Memory B cell (primary cell): ENCODE data around the gene SLC25A21.

ENCODE experiments used
- ATAC-seq: fragments of 150-1000 bp; cut with Tn5 transposase; 2 replicates; pipeline ENCODE4 v1.10.0; 2021; ENCODE audit warnings: low read depth, mild to moderate bottlenecking, moderate library complexity
- DNase-seq, 2 donors: peaks; one replicate each; pipeline ENCODE4 v3.0.0; 2022; ENCODE audit warnings: low spot score in 2 of 2
- H3K27ac Mint-ChIP-seq: one replicate; pipeline ENCODE4 v1.8.0; 2022; ENCODE audit warnings: mild to moderate bottlenecking, moderate library complexity, mixed read lengths
- H3K27me3 Mint-ChIP-seq: one replicate; pipeline ENCODE4 v1.8.0; 2022; ENCODE audit warnings: mixed read lengths
- H3K36me3 Mint-ChIP-seq: one replicate; pipeline ENCODE4 v1.8.0; 2022; ENCODE audit warnings: mild to moderate bottlenecking, mixed read lengths
- H3K4me1 Mint-ChIP-seq: one replicate; pipeline ENCODE4 v1.8.0; 2022; ENCODE audit warnings: mixed read lengths
- H3K4me3 Mint-ChIP-seq: one replicate; pipeline ENCODE4 v1.8.0; 2022; ENCODE audit warnings: mild to moderate bottlenecking, moderate library complexity, mixed read lengths
- H3K9me3 Mint-ChIP-seq: one replicate; pipeline ENCODE4 v1.8.0; 2022; ENCODE audit warnings: mixed read lengths

SLC25A21 gene

DNA sequence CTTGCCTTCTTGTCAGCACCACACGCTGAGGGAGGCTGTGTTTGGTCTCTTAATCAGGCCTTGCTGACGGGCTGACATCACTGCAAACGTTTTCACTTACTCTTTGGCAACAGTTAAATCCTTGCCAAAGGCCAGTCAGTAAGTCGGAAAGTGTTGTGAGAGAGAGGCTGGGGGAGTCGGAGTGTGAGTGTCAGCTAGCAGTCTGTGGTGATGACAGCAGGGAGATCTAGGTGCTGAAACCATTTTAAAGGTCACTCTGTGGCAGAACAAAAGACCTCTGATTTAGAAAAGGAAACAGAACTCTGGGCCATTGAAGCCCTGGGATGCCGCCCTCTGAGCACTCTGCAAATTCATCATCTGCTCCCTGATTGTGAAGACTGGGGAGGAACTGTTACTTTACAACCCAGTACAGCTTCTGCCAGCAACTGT is 367.3 kb downstream of the SLC25A21 start:
- Mint-ChIP-seq H3K4me3 (no peak overlapping the region), H3K4me1 (no peaks in the 10 kb centered on the region), H3K27ac (no peak overlapping the region), H3K9me3 (no peaks in the 10 kb centered on the region), H3K36me3 (no peaks in the 10 kb centered on the region), H3K27me3 (no peaks in the 10 kb centered on the region)
- ATAC-seq (no peak), DNase-seq (no peak)

DNA sequence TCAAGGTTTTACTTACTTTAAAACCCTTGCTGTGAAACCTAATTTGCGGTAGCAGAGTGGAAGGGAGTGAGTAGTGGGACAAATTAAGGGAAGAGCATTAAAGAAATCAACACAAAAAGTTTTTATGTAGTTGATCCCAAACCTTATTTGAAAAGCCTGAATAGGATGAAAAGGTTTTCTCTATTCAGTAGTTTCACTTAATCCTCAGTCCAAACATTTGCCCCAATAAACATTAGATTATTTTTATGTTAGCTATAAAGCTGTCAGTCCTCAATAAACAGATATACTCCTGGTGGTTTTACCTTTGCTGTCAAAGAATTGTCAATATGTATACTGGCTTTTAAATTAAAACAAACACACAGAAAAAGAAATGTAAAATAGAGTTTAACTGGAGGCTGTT is 374.8 kb downstream of the SLC25A21 start:
- Mint-ChIP-seq H3K27me3 (no peaks in the 10 kb centered on the region), H3K4me3 (no peak overlapping the region), H3K36me3 (no peaks in the 10 kb centered on the region), H3K27ac (no peak overlapping the region), H3K4me1 (no peaks in the 10 kb centered on the region), H3K9me3 (no peaks in the 10 kb centered on the region)
- ATAC-seq: no peak
- DNase-seq: no peak

DNA sequence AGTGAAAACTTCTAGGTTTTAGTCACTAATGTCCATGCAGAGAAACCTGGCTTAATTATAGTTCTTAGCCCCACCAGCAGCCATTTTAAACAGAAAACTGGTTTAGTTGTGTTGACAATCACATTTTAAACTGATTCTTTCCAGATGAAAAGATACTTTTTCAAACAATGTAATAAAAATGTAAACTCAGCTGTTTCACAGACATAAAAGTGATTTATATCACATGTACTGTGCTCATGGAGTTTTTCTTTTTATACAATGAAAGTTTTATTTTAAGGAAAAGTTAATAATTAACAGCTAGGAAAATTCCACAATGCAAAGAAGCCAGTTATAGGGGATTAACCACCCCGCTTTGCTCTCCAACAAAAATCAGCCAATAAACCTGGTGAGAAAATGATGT is 381.0 kb downstream of the SLC25A21 start:
- Mint-ChIP-seq H3K36me3 (no peaks in the 10 kb centered on the region), H3K4me3 (no peak overlapping the region), H3K27ac (no peak overlapping the region), H3K27me3 (no peaks in the 10 kb centered on the region), H3K4me1 (no peaks in the 10 kb centered on the region), H3K9me3 (no peaks in the 10 kb centered on the region)
- DNase-seq (no peak), ATAC-seq (no peak)

DNA sequence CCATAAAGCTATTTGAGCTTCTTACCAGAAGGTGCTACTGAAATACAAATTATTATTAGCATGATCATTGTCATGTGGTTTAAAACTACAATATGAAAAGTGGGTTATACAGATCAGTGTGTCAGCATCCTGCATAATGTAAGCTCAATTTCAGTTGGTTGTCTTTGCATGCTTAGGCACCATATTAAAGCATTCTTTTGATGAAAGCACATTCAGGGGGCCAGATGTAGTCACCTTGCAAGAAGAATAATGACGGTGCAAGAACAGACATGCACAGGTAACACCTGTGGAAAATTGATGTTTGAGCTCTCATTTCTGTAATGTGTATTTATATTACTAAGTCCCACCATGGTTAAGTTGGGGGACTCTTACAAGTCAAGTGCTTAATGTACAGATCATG is 386.9 kb downstream of the SLC25A21 start:
- no peak for ATAC-seq

DNA sequence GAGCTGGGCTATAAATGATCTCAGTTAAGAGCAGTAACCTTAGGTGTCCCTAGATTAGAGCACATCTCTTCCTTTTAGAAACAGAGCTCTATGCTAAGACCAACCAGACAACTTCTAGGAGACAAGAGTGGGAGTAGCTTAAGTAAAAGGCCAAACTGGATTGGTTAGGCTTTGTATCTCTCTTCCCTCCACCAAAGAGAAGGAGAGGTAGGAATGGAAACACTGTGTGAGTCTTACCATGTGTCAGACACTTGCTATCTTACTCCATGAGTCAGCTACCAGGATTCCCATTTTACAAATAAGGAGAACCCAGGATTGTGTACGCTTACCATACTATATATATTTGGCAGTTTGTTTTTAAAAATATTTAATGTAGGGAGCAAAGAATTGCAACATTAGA is 387.9 kb downstream of the SLC25A21 start:
- no peak overlapping the region for H3K4me3 Mint-ChIP-seq
- ATAC-seq (no peak), DNase-seq (no peak)
- H3K27me3 Mint-ChIP-seq: no peaks in the 10 kb centered on the region
- H3K4me1 Mint-ChIP-seq: no peaks in the 10 kb centered on the region
- no peaks in the 10 kb centered on the region for H3K36me3 Mint-ChIP-seq
- H3K27ac Mint-ChIP-seq: no peak overlapping the region
- peaks cover 2% of the 10 kb centered on the region for H3K9me3 Mint-ChIP-seq

More for the DNA sequence above, 386.9 kb downstream of the SLC25A21 start:
- DNase-seq: no peak
- Mint-ChIP-seq H3K9me3 (no peaks in the 10 kb centered on the region), H3K27ac (no peak overlapping the region), H3K4me3 (no peak overlapping the region), H3K4me1 (no peaks in the 10 kb centered on the region), H3K27me3 (no peaks in the 10 kb centered on the region), H3K36me3 (no peaks in the 10 kb centered on the region)

DNA sequence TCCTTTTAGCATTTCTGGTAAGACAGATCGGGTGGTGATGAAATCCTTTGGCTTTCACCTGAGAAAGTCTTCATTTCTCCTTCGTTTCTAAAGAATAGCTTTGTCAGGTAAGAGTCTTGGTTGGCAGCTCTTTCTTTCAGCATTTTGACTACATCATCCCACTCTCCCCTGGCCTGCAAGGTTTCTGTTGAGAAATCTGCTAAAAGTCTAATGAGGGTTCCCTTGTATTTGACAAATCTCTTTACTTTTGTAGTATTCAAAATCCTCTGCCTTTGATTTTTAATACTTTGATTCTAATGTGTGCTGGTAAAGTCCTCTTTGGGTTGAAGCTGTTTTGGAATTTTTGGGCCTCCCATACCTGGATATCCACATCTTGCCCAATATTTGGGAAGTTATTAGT is 390.5 kb downstream of the SLC25A21 start:
- H3K36me3 Mint-ChIP-seq: no peaks in the 10 kb centered on the region
- DNase-seq: no peak
- no peak overlapping the region for H3K4me3 Mint-ChIP-seq
- no peaks in the 10 kb centered on the region for H3K4me1 Mint-ChIP-seq
- no peak overlapping the region for H3K27ac Mint-ChIP-seq
- ATAC-seq: no peak
- H3K9me3 Mint-ChIP-seq: peaks cover 6% of the 10 kb centered on the region
- H3K27me3 Mint-ChIP-seq: no peaks in the 10 kb centered on the region

DNA sequence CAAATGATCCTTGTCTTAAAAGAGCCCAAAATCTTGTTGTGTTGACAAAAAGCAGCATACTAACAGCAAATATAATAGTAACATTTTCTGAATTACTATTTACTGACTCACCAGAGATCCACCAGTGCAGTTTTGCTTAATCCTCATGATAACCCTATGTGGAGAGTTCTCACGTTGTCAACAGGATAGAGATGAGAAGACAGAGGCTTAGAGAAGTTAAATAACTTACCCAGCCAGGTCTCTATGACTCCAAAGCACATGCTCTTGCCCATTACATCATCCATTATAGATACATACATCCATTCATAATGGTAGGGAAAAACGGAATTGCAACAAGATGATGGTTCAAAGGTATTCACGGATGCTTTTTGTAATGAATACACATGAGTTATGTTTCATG is 398.8 kb downstream of the SLC25A21 start:
- Mint-ChIP-seq H3K36me3 (no peaks in the 10 kb centered on the region), H3K4me1 (no peaks in the 10 kb centered on the region), H3K27me3 (no peaks in the 10 kb centered on the region), H3K27ac (no peak overlapping the region), H3K9me3 (peaks cover 5% of the 10 kb centered on the region), H3K4me3 (no peak overlapping the region)
- no peak for DNase-seq
- ATAC-seq: no peak

DNA sequence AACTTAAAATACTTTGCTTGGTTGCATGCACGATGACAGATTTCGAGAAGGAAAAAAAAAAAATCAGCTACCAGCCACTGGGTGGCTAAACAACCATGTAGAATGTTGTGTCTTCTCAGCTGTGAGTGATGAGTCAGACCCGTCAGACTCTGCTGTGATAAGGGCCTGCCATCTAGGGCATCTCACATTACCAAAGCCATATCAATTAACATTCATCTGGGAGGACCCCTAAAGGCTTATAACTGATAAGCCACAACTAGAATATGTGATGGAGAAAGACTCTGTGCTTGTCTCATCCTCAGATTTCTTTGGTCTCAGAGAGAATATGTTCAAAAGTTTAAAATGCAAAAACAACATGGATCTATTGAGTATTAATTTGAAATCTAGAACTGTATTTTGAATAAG is 399.3 kb downstream of the SLC25A21 start:
- H3K4me3 Mint-ChIP-seq: no peak overlapping the region
- no peaks in the 10 kb centered on the region for H3K4me1 Mint-ChIP-seq
- ATAC-seq (no peak), DNase-seq (no peak)
- no peaks in the 10 kb centered on the region for H3K27me3 Mint-ChIP-seq
- H3K36me3 Mint-ChIP-seq: no peaks in the 10 kb centered on the region
- no peak overlapping the region for H3K27ac Mint-ChIP-seq
- peaks cover 5% of the 10 kb centered on the region for H3K9me3 Mint-ChIP-seq

DNA sequence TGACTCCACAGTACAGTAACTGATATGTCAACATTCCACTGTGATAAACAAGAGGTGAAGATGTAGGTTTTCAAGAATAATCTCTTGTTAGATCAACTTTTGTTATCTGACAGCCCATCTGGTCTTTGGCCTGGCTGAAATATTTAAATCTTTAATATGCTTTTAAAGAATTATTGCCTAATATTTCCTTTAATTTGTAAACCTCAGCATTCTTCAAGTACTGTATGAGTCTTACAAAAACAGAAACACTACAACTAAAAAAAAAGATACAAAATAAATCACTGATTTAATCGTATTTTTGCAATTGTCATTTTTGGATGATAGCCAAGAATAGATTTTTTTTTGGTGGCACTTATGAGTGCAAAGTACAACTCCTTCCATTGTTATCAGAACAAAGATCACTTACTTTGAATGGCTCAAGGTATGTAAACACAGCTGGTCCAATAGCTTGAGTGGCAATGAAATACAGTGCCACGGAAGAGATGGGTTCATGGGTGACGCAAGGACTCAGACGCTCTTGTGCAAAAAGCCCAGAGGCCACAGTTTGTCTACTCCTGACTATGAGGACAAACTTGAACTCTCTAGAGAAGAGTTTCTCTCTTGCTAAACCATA is 401.3 kb downstream of the SLC25A21 start:
- Mint-ChIP-seq H3K36me3 (no peaks in the 10 kb centered on the region), H3K9me3 (peaks cover 5% of the 10 kb centered on the region), H3K4me1 (no peaks in the 10 kb centered on the region), H3K27ac (no peak overlapping the region), H3K27me3 (no peaks in the 10 kb centered on the region), H3K4me3 (no peak overlapping the region)
- ATAC-seq (no peak), DNase-seq (no peak)

DNA sequence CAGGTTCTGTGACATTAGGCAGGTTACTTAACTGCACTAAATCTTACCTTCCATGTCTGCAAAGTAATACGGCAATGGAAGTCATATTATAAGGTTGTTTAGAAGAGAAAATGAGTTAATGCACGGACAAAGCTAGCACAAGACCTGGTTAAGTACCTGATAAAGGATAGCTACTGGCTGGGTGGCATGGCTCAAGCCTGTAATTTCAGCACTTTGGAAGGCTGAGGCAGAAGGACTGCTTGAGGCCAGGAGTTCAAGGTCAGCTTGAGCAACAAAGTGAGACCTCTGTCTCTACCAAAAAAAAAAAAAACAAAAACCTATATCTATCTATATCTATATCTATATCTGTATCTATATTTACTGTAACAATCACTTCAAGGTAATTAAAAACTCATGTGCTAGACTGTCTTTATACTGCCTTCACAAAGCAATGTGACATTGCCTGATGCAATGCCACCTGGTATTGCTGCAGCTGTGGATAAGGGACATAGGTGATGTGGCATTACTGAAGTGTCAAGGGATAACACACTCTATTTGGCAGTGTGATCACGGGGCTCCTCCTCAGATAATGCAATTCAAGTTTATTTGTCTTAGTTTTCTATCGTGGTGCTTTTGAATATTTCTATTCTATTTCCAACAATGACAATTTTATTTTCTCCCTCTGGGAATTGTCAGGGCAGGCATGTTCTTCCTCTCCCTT is 403.6 kb downstream of the SLC25A21 start:
- Mint-ChIP-seq H3K4me3 (no peak overlapping the region), H3K27ac (no peak overlapping the region), H3K4me1 (no peaks in the 10 kb centered on the region), H3K27me3 (no peaks in the 10 kb centered on the region), H3K9me3 (peaks cover 4% of the 10 kb centered on the region), H3K36me3 (no peaks in the 10 kb centered on the region)
- no peak for ATAC-seq
- DNase-seq: no peak

DNA sequence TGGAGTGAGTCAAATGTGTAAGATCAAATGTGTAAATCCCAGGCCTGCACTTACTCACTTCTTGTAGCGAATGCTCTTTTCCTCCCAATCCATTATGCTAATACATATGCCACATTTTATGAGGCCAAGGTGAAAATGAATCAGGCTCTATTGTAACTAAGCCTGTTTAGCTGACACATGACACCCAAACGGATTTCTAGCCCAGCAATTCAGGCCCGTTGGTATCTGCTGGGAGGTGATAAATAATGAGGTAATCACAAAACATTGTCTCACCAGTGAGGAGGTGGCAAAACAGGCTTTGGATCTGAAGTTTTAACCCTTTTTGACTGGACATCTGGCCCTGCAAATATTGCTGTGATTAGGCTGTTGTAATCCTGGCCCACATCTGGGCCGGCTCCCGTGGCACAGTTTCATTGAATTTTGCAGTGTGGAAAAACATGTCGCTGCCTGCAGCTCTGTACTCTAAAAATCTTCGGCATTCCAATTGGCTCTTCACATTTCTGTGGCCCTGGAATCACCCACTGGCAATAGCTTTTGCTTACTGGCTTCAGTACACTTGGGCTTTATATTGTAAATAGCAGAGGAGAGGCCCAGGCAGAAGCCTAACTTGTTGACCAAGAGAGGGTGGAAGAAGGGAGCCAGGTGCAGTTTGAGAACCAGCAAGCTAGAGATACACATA is 404.7 kb downstream of the SLC25A21 start:
- Mint-ChIP-seq H3K4me3 (no peak overlapping the region), H3K27ac (no peak overlapping the region), H3K27me3 (no peaks in the 10 kb centered on the region), H3K36me3 (no peaks in the 10 kb centered on the region), H3K9me3 (peaks cover 4% of the 10 kb centered on the region), H3K4me1 (no peaks in the 10 kb centered on the region)
- ATAC-seq: no peak
- DNase-seq: no peak

DNA sequence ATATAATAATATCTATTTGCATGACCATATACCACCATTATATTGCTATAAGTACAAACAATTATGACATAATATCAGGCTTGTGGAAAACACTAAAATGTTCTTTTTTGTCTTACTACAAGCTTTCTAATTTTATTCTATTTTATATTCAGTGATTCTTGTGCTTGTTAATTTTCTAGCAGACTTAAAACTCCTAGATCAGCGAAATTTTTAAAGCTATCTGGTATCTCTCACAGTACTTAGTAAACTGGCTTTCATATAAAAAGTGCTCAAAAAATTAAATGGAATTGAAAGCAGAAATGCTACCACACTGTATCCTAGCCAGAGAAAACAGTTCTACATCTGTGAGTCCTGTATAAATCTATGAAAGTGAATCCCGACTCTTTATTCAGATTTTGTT is 405.4 kb downstream of the SLC25A21 start:
- Mint-ChIP-seq H3K27me3 (no peaks in the 10 kb centered on the region), H3K27ac (no peak overlapping the region), H3K9me3 (peaks cover 4% of the 10 kb centered on the region), H3K36me3 (no peaks in the 10 kb centered on the region), H3K4me1 (no peaks in the 10 kb centered on the region), H3K4me3 (no peak overlapping the region)
- DNase-seq (no peak), ATAC-seq (no peak)

DNA sequence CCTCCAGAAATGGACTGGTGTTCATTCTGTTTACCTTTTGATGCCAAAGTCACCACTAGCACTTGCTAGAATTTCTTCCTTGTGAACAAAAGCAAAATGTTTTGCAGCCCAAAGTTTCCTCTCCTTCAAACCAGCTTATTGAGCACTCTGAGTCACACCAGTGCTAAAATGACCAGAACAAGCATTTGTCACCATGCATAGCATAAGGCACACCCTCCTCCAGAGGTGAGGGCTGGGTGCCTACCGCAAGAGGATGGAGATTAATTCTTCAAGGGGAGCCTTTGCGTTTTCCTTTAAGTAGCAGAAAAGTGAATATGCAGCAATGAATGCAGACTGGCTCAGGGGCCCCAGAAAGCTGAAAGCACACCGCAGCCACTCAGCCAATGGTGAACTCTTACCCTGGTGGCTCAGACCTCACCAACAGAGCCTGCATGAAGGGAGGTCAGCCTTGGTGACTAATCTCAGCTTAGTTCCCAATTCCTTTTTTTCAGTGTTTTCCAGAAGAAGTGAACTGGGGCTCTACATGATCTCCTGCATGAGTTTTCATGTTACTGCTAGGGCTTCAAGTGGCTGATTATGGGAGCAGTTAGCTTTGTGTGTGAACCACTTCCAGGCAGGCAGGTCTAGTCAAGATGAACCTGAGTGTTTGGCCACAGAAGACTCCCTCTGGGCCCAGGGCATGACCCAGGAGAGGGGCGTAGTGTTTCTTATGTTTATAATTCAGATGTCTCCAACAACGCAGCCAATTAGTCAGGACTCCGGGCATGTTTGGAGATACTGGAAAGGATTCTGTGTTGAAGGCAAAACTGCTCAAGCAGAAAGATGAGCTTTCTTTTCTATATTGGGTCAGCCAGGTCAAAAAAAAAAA is 414.4 kb downstream of the SLC25A21 start:
- DNase-seq: no peak
- Mint-ChIP-seq H3K9me3 (peaks cover 6% of the 10 kb centered on the region), H3K27me3 (no peaks in the 10 kb centered on the region), H3K27ac (no peak overlapping the region), H3K4me3 (no peak overlapping the region), H3K4me1 (no peaks in the 10 kb centered on the region), H3K36me3 (no peaks in the 10 kb centered on the region)
- no peak for ATAC-seq

DNA sequence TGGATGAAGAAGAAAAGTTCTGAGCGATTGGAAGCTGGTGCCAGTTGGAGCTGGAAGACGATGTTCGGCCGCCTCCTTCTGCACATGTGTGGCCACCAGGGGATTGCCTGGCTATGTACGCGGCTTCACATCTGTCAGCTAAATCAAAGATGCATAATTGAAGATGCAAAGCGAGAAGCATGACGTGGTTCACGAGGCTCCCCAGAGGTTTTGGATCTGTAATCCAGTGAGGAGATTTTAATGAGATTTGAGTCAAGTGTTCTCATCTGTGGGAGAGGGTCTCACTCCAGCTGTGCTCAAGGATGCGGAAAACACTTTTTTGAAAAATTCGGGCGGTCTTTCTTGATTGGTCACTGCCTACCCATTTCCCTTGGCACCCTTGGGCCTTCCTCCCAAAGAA is 416.2 kb downstream of the SLC25A21 start:
- H3K9me3 Mint-ChIP-seq: peaks cover 9% of the 10 kb centered on the region
- H3K27me3 Mint-ChIP-seq: no peaks in the 10 kb centered on the region
- H3K4me1 Mint-ChIP-seq: no peaks in the 10 kb centered on the region
- ATAC-seq (no peak), DNase-seq (no peak)
- no peak overlapping the region for H3K27ac Mint-ChIP-seq
- H3K4me3 Mint-ChIP-seq: no peak overlapping the region
- H3K36me3 Mint-ChIP-seq: no peaks in the 10 kb centered on the region
